ENCODE results near the gene NOM1.
"Not testable (repeated sequence)": the region's sequence is repeated elsewhere in the genome, so short reads cannot be mapped to it uniquely, and the experiment has no call there.

The NOM1 gene, protein sequence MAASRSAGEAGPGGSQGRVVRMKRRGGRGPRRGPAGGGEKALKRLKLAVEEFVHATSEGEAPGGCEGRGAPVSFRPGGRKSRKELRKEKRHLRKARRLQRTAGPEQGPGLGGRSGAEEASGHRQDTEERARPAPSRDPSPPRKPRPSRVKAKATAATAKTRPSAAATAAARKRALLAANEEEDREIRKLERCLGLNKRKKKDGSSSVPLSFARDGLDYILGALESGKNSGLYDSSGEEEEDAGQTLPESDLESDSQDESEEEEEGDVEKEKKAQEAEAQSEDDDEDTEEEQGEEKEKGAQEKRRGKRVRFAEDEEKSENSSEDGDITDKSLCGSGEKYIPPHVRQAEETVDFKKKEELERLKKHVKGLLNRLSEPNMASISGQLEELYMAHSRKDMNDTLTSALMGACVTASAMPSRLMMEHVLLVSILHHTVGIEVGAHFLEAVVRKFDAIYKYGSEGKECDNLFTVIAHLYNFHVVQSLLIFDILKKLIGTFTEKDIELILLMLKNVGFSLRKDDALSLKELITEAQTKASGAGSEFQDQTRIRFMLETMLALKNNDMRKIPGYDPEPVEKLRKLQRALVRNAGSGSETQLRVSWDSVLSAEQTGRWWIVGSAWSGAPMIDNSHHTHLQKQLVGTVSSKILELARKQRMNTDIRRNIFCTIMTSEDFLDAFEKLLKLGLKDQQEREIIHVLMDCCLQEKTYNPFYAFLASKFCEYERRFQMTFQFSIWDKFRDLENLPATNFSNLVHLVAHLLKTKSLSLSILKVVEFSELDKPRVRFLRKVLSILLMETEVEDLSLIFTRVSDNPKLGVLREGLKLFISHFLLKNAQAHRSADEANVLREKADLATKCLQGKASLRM

DNA sequence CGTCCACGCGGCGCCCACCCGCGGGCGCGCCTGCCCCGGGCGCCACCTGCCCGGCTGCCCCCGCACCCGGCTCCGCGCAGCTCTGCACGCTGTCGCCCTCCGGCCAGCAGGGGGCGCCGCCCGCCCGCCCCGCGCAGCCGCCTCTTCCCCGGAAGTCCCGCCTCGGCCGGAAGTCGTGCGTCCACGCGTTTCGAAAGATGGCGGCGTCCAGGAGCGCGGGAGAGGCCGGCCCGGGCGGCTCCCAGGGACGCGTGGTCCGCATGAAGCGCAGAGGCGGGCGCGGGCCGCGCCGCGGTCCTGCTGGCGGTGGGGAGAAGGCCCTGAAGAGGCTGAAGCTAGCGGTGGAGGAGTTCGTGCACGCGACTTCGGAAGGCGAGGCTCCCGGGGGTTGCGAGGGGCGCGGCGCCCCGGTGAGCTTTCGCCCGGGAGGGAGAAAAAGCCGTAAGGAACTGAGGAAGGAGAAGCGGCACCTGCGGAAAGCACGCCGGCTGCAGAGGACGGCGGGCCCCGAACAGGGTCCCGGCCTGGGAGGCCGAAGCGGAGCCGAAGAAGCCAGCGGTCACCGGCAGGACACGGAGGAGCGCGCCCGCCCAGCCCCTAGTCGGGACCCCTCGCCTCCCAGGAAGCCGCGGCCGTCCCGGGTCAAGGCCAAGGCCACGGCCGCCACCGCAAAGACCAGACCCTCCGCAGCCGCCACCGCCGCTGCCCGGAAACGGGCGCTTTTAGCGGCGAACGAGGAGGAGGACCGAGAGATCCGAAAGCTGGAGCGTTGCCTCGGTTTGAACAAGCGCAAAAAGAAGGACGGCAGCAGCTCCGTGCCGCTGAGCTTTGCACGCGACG is at the start of gene NOM1:
NOM1 (plus strand) TSS at position 172 of the 840 bp plus-strand sequence; CDS start at position 198, 26 bp downstream.
- peak in 55 of 56 donors; percentile 4 to 91 (median 75) for DNase-seq

DNA sequence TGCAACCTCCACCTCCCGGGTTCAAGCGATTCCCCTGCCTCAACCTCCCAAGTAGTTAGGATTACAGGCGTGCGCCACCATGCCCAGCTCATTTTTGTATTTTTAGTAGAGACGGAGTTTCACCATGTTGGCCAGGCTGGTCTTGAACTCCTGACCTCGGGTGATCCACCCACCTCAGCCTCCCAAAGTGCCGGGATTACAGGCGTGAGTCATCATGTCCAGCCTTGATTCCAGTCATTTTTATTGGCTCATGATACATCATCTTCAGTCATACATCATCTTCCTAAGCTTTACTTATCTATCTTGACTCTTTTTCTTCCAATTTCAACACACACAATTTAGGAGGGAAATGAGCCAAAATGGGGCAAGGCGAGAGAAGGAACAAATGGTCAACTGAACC is 49.4 kb upstream of the NOM1 start:
- not testable (repeated sequence) for DNase-seq

DNA sequence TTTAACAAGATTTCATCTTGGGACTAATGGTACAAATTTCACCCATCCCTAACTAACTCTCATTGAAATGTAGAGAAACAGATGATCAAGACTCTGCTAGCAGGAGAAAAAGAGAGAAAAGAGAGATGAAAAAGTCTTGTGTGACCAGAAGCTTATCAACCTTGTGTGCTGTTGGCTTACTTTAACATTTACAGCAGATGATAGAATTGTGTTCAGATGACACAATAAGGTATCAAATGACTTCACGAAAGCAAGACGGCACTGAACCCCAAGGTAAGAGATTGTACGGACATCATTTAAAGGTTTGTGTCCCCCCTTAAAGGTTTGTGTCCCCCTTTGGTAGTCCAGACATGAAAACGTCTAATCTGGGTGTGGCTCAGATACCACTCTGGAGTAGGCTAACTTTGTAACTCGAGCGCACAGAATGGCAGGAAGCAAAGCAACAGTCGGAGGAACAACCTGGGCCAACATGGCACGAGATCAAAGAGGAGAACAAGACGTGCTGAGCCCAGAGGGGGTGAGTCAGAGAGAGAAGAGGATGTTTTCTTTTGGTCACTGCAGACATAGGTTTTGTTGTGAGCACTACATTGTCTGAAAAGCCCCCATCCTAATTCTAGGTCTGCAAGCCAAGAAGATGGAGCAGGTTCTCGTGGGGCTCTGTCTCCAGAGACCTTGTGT is 46.1 kb upstream of the NOM1 start:
- no peak for DNase-seq

DNA sequence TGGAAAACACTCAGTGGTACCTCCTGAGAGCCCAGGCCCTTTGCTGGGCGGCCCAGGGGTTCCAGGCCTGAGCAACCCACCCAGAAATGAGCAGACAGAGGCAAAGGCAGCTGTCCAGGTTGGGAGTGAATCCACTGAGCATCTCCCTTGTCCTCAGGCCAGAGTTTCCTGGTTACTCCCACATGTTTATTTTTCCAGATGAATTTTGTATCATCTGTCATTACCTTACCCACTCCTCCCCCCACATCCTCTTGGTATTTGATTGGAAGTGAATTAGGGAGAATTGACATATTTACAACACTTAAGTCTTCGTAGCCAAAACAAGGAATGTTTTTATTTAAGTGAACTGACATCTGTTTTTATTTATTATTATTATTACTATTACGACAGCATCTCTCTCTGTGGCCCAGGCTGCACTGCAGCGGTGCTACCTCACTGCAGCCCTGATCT is 43.3 kb upstream of the NOM1 start:
- no peak for DNase-seq

DNA sequence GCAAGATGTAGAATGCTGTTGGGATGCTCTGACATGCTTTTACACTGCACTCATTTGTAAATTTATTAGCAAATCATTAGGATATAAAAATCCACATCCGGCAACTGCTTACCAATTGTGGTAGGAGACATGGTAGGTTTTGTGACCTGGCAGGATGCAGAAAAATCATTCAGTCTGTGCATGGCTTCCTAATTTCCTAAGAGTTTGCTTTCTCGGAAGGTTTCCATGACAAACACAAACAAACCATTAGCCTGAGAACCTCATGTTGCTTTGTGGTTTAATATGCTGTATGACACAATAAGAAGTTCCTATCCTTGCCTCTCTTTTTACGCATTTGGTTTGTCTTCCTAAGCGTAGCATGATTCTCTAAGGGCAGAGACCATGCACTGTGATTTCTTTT is 41.9 kb upstream of the NOM1 start:
- no peak for DNase-seq

DNA sequence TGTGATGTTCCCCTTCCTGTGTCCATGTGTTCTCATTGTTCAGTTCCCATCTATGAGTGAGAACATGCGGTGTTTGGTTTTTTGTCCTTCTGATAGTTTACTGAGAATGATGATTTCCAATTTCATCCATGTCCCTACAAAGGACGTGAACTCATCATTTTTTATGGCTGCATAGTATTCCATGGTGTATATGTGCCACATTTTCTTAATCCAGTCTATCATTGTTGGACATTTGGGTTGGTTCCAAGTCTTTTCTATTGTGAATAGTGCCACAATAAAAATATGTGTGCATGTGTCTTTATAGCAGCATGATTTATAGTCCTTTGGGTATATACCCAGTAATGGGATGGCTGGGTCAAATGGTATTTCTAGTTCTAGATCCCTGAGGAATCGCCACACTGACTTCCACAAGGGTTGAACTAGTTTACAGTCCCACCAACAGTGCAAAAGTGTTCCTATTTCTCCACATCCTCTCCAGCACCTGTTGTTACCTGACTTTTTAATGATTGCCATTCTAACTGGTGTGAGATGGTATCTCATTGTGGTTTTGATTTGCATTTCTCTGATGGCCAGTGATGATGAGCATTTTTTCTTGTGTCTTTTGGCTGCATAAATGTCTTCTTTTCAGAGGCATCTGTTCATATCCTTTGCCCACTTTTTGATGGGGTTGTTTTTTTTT is 39.8 kb upstream of the NOM1 start:
- DNase-seq: not testable (repeated sequence)

DNA sequence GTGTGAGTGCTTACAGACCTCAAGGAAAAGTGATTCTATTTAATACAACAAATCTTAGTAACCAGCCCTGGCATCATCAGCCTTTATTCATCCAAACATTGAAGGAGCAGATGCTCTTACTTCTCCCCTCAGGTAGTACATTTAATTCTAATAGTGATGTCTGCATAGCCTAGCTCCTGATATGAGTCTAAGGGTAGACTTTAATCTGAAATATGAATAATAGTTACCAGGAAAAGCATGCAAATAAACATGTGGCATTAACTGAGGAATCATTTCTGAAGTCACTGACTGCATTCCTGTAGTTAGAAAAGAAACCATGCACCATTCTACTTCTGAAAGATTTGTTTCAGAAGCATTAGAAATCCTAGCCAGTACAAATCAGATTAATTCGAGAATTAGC is 30.9 kb upstream of the NOM1 start:
- no peak for DNase-seq

DNA sequence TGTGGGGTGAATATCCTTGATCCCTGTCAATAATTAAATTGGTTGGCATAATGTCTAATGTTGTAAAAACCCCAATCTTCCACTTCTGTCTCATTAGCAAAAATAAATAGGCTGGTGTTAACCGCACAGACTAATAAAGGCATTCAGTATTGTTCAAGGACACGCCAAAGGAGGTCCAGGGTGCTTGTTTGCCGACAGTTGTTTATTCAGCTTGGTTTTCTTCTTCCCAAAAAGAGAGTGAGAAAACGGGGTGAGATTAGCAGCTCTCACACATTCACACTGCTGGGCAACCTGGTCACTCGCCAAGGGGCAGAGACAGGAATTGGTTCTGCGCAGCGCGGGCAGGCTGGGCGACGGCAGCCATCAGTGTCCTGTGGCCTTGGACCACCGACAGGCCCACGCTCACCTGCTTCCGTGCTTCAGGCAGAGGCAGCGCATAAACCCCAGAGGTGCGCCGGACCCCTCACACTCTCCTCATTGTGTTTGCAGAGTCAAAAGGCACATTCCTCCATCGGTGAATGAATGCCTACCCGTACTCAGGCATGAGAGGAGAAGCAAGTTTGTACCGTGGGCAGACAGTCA is 30.3 kb upstream of the NOM1 start:
- DNase-seq: no peak

DNA sequence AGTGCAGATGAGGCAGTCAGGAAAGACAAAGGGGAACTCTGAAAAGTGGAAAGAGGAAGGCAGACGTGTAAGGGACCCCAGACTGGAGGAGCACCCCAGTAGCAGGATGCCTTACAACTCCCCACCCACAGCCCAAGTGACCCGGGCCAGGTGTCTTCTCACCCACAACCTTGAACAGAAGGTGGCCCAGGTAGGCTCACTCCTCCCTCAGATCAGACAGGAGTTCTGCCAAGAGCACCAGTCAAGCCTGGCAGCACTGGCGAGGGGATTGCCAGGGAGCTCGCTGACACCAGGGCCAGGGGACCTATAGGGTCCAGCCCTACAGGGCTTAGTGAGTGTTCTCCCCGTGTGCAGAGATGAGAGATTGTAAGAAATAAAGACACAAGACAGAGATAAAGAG is 29.4 kb upstream of the NOM1 start:
- DNase-seq: no peak

DNA sequence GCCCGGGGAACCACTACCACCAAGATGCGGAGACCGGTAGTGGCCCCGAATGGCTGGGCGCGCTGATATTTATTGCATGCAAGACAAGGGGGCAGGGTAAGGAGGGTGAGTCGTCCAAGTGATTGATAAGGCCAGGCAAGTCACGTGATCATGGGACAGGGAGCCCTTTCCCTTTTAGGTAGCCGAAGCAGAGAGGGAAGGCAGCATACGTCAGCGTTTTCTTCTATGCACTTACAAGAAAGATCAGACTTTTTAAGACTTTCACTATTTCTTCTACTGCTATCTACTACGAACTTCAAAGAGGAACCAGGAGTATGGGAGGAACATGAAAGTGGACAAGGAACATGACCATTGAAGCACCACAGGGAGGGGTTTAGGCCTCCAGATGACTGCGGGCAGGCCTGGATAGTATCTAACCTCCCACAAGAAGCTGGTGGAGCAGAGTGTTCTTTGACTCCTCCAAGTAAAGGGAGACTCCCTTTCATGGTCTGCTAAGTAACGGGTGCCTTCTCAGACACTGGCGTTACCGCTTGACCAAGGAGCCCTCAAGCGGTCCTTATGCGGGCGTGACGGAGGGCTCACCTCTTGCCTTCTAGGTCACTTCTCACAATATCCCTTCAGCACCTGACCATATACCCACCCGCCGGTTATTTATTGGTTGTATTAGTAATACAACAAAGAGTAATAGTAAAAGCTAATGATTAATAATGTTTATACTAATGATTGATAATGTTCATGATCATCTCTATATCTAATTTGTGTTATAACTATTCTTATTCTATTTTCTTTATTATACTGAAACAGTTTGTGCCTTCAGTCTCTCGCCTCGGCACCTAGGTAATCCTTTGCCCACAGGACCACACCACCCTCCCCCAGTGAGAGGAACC is 28.8 kb upstream of the NOM1 start:
- DNase-seq: not testable (repeated sequence)

DNA sequence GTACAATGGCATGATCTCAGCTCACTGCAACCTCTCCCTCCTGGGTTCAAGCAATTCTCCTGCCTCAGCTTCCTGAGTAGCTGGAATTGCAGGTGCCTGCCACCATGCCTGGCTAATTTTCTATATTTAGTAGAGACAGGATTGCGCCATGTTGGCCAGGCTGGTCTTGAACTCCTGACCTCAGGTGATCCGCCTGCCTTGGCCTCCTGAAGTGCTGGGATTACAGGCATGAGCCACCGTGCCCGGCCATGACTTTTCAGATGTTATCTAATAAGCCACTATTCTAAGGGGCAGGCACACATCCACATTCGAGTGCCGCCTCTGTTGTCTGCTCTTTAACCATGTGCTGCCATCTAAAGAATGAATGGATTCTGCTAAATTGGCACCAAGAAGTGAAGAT is 27.2 kb upstream of the NOM1 start:
- DNase-seq: not testable (repeated sequence)

DNA sequence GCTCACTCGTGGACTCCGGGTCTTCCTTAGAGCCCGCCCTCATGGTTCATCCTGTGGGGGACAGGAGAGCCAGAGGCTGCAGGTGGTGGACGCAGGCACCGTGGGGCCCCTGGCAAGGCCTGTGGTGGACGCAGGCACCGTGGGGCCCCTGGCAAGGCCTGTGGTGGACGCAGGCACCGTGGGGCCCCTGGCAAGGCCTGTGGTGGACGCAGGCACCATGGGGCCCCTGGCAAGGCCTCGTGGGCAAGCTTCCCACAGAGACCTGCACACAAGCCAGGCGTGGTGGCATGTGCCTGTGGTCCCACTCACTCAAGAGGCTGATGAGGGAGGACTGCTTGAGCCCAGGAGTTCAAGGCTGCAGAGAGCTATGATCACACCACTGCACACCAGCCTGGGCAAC is 23.7 kb upstream of the NOM1 start:
- not testable (repeated sequence) for DNase-seq

DNA sequence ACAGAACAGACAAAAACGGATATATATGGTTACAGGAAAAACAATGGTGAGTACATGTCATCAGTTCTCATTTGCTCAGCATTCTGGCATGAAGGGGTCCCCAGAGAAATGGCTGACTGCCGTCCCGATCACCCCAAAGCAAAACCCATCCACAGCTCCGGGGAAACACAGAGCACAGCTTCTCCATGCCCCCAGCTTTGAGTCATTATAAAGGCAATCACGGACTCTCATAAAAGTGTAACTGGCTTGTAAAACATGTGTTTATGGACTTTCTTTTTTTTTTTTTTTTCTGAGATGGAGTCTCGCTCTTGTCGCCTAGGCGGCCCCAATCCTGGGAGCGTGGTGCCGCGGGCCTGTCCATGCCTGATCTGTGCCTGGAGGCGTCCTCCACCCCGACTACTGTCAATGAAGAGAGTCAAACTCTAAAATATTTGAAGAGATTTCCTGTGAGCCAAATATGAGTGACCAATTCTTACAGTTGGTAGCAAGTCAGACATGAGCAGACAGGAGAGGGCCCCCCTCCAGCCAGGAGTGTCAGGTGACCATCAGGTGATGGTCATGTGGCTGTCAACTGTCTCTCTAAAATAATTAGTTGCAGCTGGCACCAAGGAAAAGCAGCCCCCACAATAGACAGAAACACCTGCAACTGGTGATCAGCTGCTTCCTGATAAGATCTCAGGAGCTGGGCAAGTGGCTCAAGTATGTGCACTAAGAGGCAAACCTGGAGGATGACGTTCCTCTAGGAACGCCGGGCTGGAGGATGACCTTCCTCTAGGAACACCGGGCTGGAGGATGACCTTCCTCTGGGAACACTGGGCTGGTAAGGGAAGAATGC is 21.7 kb upstream of the NOM1 start:
- no peak for DNase-seq

DNA sequence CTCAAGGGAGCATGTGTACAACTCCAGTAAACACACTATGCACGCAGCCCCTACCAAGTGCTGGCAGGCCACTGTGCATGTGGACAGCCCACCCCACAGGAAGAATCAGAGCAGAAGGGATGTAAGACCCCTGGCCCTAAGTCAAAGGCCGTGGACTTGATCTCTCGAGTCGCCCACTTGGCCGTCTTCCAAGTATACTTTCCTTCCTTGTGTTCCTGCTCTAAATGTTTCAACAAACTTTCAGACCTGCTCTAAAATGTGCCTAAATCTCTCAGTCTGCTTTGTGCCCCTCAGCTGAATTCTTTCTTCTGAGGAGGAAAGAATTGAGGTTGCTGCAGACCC is 21.1 kb upstream of the NOM1 start:
- DNase-seq: no peak

DNA sequence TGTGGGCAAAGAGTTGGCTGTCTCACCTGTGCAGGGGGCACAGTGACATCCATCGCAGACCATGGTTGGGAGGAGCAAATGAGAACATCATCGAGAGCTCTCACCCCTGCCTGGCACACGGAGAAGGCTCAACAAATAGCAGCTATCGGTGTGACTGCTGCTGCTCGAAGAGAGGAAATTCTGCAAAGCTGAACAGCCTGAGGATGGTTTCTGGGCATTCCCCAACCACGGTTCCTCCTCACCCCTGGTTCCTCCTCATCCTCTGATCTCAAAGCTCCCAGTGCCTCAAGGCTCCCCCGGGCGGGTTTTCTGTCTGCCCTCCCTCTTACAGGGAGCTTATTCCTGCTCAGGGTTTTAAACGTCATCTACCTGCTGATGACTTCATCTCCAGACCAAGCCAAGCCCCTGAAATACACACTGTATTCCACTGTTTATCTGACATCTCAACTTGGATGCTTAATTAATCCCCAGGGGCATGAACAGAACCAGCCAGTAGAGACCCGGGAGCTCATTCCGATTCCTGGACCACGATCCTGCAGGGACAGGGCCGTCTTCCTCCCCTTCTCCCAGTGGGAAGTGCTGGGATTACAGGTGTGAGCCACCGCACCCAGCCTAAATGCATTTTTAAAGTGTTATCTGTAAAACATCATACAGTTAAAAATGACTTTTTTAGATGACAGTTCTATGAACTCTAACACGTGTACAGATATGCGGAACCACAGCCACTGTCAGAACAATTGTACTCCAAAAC is 19.5 kb upstream of the NOM1 start:
- no peak for DNase-seq

DNA sequence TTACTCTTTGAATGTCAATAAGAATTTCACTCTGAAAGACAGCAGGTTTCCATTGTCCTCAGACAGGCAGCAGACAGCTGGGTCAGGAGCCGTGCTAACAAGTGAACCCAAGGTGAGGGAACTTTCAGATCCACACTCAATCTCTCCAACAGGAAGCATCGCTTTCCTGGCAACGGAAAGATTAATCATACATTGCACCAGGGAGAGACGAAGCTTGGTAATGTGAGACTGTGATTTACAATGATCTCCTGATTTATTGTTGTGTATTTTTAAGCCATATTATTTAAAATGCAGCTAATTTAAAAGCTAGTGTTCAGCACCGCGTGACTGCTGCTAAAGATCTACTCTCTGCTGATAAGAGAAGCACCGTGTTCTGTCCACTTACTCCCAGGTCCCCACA is 17.5 kb upstream of the NOM1 start:
- DNase-seq: no peak

DNA sequence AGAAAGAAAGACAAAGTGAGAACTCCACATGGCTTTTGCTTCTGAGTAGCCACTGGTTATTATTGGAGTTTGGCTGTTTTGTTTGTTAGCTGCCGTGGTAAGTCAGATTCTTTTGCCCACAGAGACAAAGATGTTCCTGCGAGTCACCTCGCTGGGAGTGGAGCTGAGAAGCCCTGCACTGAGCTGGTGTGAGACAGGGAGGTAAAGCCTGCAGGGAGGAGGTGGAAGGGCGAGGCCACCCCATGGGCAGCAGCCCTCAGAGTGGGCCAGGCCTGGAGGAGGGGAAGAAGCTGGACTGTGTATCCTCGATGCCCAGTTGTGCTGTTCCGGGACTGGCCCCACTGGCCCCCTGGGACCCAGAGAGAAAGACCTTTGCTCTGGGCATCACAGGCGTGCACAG is 14.3 kb upstream of the NOM1 start:
- DNase-seq: no peak
